K562 (cell line): Measurements from ENCODE around the gene NYAP2. TPM values are rescaled to one million over a fixed set of nuclear protein-coding genes. Genes with fewer than 3 reads are reported as not detected.

ENCODE experiments used
- ARID3B ChIP-seq: fragments of 250-450 bp; sonication (Bioruptor Pico); IDR thresholded peaks from 2 replicates; pipeline ENCODE4 v1.4.0; 2020; ENCODE audit warnings: borderline replicate concordance
- BRF1 ChIP-seq: IDR thresholded peaks from 3 replicates; pipeline ENCODE4 v1.6.1; 2011; ENCODE audit warnings: borderline replicate concordance, mild to moderate bottlenecking; ENCODE audit not compliant: insufficient read length; ENCODE audit errors: extremely low read depth
- CCNT2 ChIP-seq: IDR thresholded peaks from 2 replicates; pipeline ENCODE4 v1.6.1; 2011; ENCODE audit warnings: borderline replicate concordance, low read depth, mild to moderate bottlenecking, moderate library complexity, mixed read lengths, low read length; ENCODE audit not compliant: insufficient read length; ENCODE audit errors: extremely low read depth
- CHAMP1 ChIP-seq: fragments of 450-650 bp; IDR thresholded peaks from 2 replicates; pipeline ENCODE4 v1.6.1; 2016; ENCODE audit warnings: mild to moderate bottlenecking
- ELK1 ChIP-seq: sonication (generic); formaldehyde crosslinking; IDR thresholded peaks from 2 replicates; pipeline ENCODE4 v1.8.1; 2022; ENCODE audit warnings: missing genetic modification reagents
- EP300 ChIP-seq: IDR thresholded peaks from 2 replicates; pipeline ENCODE4 v1.6.1; 2012; ENCODE audit warnings: low read length, improper control_type of control experiment
- HSF4 ChIP-seq: fragments of 250-450 bp; sonication (Bioruptor Pico); IDR thresholded peaks from 2 replicates; pipeline ENCODE4 v2.1.2; 2022; ENCODE audit warnings: mild to moderate bottlenecking, moderate library complexity, borderline replicate concordance
- KDM4B ChIP-seq, 2 experiments: fragments of 450-650 bp in 1 of 2; sonication (generic) in 1 of 2; IDR thresholded peaks; 2 replicates each; pipeline ENCODE4 v1.6.1; 2016 to 2017; ENCODE audit warnings: borderline replicate concordance in 2 of 2, antibody characterized with exemption in 1 of 2, low read depth in 1 of 2, mild to moderate bottlenecking in 1 of 2
- MNT ChIP-seq, 2 experiments: fragments of 450-650 bp; conservative IDR thresholded peaks; 2 replicates each; pipeline ENCODE4 v1.6.1; 2017; ENCODE audit warnings: mild to moderate bottlenecking in 2 of 2, moderate library complexity in 2 of 2
- POLR2B ChIP-seq: fragments of 450-650 bp; IDR thresholded peaks from 2 replicates; pipeline ENCODE4 v1.6.1; 2018; ENCODE audit warnings: low read depth; ENCODE audit not compliant: partially characterized antibody
- SP1 ChIP-seq: sonication (generic); formaldehyde crosslinking; IDR thresholded peaks from 2 replicates; pipeline ENCODE4 v1.8.1; 2022; ENCODE audit warnings: mild to moderate bottlenecking, missing genetic modification reagents
- TAF1 ChIP-seq: IDR thresholded peaks from 2 replicates; pipeline ENCODE4 v1.6.1; 2011; ENCODE audit warnings: mild to moderate bottlenecking, low read length, moderate library complexity; ENCODE audit not compliant: insufficient read depth, control insufficient read depth, severe bottlenecking; ENCODE audit errors: extremely low read depth
- TARDBP ChIP-seq: fragments of 450-650 bp; IDR thresholded peaks from 2 replicates; pipeline ENCODE4 v1.6.1; 2016
- ZFP30 ChIP-seq: fragments of 250-450 bp; sonication (Bioruptor Pico); IDR thresholded peaks from 2 replicates; pipeline ENCODE4 v1.8.0; 2022; ENCODE audit warnings: moderate library complexity, mild to moderate bottlenecking, inconsistent platforms, borderline replicate concordance
- ZFP36 ChIP-seq: fragments of 150-350 bp; IDR thresholded peaks from 2 replicates; pipeline ENCODE4 v1.6.1; 2018; ENCODE audit warnings: low read length, low read depth; ENCODE audit not compliant: partially characterized antibody
- ZFPM2 ChIP-seq: fragments of 250-450 bp; sonication (Bioruptor Pico); IDR thresholded peaks from 2 replicates; pipeline ENCODE4 v1.5.1; 2022; ENCODE audit warnings: mild to moderate bottlenecking
- ZNF134 ChIP-seq: fragments of 250-450 bp; sonication (Bioruptor Pico); conservative IDR thresholded peaks from 2 replicates; pipeline ENCODE4 v1.4.0; 2020
- ZNF174 ChIP-seq: fragments of 250-450 bp; sonication (Bioruptor Pico); IDR thresholded peaks from 2 replicates; pipeline ENCODE4 v1.4.0; 2020; ENCODE audit warnings: mild to moderate bottlenecking
- ZNF639 ChIP-seq, 2 experiments: fragments of 200-800 bp in 1 of 2; sonication (Bioruptor generic) in 1 of 2; sonication (generic) in 1 of 2; formaldehyde crosslinking in 1 of 2; IDR thresholded peaks in 1 of 2; conservative IDR thresholded peaks in 1 of 2; 2 replicates each; pipeline versions ENCODE4 v1.5.0 to v1.6.1; 2016 to 2020; ENCODE audit warnings: missing compliant biosample characterization in 1 of 2, missing genetic modification characterization in 1 of 2, missing genetic modification reagents in 1 of 2
- polyA plus RNA-seq, 8 experiments: library from polyadenylated mRNA; depleted of rRNA in 4 of 8; stranded (reverse) in 5 of 8; unstranded in 3 of 8; fragments of >200 nt; fragmentation: Nextera tagmentation in 2 of 8; fragmentation: Illumina TruSeq in 1 of 8; extraction: Ambion mirVana in 2 of 8; extraction: Trizol in 1 of 8; gene quantifications; 2 replicates each; pipeline versions ENCODE4 v1.2.1 to v1.2.3, GENCODE V29; 2011 to 2014; ENCODE audit warnings: inconsistent platforms in 1 of 8, missing spikeins in 1 of 8
- total RNA-seq, 7 experiments: library from RNA; depleted of rRNA in 6 of 7; stranded (reverse); fragments of >200 nt in 6 of 7; fragmentation: Illumina TruSeq in 2 of 7; extraction: Trizol in 2 of 7; gene quantifications; 2 replicates each; pipeline versions ENCODE4 v1.2.1 to v1.2.3, GENCODE V29; 2011 to 2021; ENCODE audit warnings: low replicate concordance in 1 of 7

Gene NYAP2
- total and polyA plus RNA-seq, 9 of the 15 experiments (the other 6 are each of a cell fraction or from before 2014, with no cell fraction given) = 0.03 to 0.04 (median 0.04) TPM; not detected in 3

GRCh38 chr2:225456619-225457260 is 57.2 kb downstream of the NYAP2 start (continued):
- TF ChIP-seq BRF1 (no peak), MNT (conservative IDR thresholded peaks at IDR 0.05) (no peak), ELK1 (CRISPR knock-in tag) (no peak), HSF4 (CRISPR knock-in tag) (no peak; the same call in 1 of the 2 replicates), ZFPM2 (no peak), KDM4B (IDR thresholded peaks at IDR 0.05; ENCODE audit: borderline replicate concordance in 2 of 2, low read depth in 1 of 2) (no peak), ZFP36 (no peak), ZNF134 (no peak), TAF1 (no peak), SP1 (CRISPR knock-in tag) (no peak), ARID3B (CRISPR knock-in tag) (no peak), ZFP30 (CRISPR knock-in tag) (no peak), ZNF639 (CRISPR knock-in tag; conservative IDR thresholded peaks at IDR 0.05 in 1 of 2, IDR thresholded peaks at IDR 0.05 in 1 of 2) (no peak), TARDBP (no peak), EP300 (peak; percentile 48; the same call in 1 of the 2 replicates), CHAMP1 (no peak), POLR2B (no peak), ZNF174 (CRISPR knock-in tag) (no peak), CCNT2 (no peak)
